Iris pigment epithelial cell (primary cell): ENCODE results near the gene NOTCH4.
A peak's percentile ranks its signal among the peaks of the same experiment; 100 is the strongest.
"Not testable (repeated sequence)": the region's sequence is repeated elsewhere in the genome, so short reads cannot be mapped to it uniquely, and the experiment has no call there.

Experiments
- DNase-seq: peaks from one replicate; pipeline ENCODE4 v3.0.0-alpha.2; 2011; ENCODE audit warnings: low read depth

Gene NOTCH4

DNA sequence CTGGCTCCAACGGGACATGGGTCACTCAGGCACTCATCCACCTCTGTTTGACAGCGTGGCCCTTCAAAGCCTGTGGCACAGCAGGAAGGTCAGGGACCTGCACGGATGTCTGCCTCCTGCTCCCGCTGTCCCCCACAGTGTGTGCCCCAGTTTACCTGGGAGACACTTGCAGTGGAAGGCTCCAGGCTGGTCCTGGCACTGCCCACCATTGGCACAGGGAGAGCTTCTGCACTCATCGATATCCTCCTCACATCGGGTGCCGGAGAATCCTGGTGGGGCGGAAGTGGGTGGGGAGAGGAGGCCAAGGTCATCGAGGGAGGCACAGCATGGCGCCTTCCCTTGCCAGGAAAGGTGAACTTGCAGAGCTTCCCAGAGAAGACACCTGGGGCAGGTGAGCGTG, 6.9 kb downstream of the NOTCH4 start:
- DNase-seq, result no peak

DNA sequence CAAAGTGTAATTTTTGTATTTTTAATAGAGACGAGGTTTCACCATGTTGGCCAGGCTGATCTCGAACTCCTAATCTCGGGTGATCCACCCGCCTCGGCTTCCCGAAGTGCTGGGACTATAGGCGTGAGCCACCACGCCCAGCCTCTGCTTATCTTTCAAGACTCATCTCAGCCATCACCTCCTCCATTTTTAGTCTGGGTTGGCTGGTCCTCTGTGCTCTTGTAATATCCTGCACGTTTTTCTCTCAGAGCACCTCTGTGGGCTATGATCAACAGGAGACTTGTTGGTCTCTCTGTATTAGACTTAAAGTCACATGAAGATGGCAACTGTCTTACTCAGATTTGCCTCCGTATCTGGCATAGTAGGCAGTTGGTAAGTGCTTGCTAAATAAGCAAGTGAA, 7.6 kb downstream of the NOTCH4 start:
- DNase-seq, result no peak

DNA sequence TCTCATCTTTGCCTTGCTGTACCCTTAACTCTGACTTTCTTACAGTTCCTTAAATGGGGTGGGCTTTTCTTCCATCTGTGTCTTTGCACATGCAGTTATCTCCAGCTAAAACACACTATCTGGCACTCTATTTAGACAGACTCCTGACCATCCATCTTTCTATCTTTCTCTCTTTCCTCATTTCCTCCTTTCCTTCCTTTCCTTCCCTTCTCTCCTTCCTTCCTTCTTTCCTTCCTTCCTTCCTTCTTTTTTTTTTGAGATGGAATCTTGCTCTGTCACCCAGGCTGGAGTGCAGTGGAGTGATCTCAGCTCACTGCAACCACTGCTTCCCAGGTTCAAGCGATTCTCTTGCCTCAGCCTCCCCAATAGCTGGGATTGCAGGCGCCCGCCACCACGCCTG, 8.2 kb downstream of the NOTCH4 start:
- no peak for DNase-seq

DNA sequence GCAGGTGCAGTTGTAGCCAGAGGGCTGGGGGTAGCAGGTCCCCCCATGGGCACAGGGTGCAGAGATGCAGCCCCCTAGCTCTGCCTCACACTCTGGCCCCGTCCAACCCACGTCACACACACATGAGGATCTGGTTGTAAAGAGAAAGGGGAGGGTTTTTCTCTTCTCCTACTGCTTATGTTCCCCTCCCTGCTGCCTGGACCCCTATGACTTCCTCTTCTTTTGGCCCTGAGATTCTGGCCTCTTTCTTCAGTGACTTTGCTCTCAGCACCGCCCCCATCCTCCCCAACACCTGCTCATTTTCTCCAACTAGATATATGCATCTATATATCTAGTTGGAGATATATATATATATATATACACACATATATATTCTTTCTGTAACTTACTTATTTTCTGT, 9.7 kb downstream of the NOTCH4 start:
- DNase-seq, result no peak

DNA sequence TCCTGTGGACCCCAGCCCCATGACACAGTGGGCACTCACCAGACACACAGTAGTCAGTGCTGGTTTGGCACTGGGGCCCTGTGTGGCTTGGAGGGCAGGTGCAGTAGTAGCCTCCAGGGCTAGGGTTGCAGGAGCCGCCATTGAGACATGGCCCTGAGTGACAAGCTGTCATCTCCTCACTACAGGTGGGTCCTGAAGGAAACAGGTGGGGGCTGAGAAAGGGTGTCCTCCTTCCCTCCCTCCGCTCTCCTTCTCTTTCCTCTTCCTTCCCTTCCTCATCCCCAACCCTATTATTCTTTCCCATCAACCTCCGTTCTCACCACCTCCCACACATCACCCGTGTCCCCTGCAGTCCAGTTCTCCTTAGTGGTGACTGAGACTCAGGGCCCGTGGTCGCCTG, 10.2 kb downstream of the NOTCH4 start:
- DNase-seq, result no peak

DNA sequence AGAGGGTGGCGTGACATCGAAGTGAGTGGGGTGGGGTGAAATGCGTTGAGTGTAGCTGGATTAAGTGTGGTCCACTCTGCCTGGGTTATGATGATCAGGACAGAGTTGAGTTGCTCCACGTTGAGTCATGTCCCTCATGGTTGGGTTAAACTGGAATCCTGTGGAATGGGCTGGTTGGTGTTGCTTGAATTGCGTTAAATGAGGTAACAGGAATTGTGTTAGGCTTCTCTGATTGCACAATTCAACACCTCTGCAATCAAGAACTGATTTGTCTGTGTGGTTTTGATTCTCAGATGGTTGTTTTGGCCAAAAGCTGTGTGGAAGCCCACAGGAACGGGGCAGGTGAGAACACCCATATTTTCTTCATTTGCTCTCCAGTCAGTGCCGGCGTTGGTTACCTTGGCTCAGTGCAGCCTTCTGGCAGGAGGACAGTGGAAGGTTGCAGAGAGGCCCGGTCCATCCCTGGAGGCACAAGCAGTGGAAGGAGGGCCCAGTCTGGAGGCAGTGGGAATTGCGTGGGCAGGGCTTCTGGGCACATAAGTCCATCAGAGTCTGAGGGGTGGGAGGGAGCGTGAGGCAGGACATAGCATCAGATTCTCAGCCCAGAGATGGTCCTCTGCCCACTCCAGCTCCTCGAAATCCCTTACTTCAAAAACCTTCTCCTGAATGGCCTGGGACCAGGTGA, 11.6 kb downstream of the NOTCH4 start:
- no peak for DNase-seq

DNA sequence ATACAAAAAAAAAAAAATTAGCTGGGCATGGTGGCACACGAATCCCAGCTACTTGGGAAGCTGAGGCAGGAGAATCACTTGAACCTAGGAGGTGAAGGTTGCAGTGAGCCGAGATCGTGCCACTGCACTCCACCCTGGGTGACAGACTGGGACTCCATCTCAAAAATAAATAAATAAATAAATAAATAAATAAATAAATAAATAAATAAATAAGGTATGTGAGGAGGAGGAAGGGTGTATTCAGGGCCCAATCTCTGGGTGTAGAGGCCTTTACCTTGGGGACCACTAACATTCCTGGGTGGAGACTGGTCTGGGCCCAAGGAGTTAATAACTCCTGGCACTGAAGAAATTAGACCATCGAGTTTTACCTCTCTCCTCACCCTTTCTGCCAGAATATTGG, 12.4 kb downstream of the NOTCH4 start:
- not testable (repeated sequence) for DNase-seq

DNA sequence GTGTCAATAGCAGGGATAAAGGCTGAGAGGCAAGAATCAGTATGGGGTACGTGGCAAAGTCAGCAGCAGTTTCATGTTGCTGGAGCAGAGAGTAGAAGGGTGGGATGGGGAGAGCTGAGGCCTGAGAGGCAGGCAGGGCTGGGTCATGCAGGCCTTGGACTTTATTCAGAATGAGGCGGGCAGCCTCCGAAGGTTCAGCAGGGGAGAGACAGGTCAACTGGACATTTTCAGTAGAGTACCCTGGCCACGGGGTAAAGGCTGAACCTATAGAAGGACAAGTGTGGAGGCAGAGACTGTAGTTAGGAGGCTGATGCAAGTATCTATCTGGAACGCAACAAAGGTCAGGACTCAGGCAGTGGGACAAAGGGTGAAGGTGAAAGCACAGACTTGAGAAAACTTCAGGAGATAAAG, 13.7 kb downstream of the NOTCH4 start:
- no peak for DNase-seq

DNA sequence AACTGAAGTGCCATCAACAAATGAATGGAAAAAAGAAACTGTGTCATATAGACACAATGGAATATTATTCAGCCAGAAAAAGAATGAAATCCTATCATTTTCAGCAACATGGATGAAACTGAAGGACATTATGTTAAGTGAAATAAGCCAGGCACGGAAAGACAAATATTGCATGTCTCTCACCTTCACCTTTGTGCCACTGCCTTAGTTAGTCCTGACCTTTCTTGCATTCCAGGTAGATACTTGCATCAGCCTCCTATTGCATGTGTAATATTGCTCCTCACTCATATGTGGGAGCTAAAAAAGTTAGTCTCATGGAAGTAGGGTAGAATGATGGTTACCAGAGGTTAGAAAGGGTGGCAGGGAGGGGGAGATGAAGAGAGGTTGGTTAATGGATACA, 14.9 kb downstream of the NOTCH4 start:
- DNase-seq, result no peak

DNA sequence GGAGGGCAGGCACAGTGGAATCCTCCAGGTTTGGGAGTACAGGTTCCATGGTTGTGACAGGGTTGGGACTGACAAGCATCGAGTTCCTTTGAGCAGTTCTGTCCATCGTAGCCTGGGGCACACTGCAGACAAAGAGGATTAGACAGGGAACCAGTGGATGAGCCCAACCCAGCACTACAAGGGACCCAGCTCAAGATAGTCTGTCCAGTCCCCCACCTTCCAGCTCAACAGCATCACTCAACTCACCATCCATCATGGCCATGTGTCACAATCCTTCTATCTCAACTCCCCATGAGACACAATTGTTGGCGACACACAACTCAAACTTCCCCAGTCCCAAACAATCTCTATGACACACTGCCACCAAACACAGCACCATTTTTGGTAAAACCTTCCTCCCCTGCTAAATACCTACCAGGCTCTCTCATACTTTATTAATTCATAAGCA, 19.6 kb downstream of the NOTCH4 start:
- DNase-seq, result no peak

DNA sequence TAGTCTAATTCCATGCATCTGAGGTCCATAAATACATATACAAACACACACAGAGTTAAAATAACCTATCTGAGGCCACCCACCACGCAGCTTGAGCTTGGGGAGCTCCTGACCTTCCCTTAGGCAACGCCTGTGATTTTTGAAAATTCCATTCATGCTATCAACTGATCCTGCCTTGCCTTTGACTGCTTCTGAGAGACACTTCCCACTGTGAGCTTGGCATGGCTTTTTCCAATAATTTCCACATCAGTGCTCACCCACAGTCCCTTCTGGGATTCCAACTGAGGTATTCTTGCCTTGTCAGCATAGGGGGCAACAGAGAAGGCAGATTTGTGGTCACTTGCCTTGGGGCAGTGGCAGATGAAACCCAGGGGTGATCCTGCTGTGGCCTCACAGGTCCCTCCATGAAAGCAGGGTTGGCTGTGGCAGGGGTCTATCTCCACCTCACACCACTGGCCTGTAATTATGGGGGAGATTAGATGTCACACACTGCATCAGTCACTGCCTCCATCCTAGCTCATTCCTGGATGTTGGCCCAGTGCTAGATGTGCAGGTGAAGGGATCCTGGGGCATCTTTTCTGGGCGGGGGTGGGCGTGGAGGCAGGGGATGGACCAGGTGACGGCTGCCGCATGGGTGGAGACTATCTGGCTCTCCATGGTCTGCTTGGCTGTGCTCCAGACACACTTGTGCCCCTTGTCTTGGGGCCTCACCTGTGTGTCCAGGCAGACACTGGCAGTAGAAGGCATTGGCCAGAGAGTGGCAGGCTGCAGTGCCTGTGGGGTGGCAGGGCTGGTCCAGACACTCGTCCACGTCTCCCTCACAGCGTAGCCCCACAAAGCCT, 20.2 kb downstream of the NOTCH4 start:
- no peak for DNase-seq

DNA sequence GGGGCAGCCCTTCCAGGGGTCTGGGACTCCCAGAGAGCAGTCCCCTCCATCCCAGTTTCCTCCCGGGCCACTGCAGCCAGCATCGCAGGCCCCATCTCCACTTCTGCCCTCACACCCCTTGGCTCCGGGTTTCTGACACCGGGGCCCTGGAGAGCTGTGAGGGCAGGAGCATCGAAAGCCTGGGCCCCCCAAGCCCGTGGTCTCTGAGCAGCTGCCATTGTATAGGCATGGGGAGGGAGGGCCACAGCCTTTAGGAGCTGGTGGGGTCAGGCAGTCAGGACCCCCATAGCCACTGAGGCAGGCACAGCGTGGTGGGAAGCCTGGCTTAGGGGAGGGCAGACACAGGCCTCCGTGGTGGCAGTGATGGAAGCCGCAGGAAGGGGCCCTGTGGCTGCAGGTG, 21.7 kb downstream of the NOTCH4 start:
- no peak for DNase-seq

DNA sequence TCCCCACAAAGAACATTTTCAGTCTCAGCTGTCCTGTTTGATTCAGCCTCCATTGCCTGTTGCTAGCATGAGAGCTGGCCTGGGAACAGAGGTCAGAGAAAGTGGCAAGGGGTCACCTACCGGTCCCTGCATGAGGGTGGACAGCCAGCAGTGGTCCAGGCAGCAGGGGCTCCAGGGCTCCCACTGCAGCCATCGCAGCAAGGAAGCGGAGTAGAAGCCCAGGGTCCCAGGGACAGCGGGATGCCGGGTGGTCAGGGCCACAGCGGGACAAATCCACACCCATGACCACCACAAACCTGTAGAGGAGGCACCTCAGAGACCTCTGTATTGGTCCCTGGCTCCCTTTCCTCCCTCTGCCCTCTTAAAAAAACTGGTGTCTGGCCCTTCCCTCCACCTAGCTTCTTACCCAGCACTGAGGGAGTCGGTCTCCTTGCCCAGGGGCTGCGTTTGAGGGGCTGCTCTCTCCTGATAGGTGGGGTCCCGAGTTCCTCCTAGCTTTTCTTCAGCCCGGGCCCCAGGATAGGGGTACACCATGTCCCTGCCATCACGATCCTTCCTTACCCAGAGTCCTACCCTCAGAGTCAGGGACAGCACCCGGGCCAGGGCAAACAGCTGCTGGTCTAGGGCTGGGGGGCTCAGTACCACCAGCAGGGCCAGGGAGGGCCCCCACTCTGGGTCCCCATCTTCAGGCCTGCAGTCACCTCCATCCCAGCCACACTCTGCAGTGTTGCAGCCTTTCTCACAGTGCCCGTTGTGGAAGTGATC, 23.0 kb downstream of the NOTCH4 start:
- DNase-seq, result no peak

DNA sequence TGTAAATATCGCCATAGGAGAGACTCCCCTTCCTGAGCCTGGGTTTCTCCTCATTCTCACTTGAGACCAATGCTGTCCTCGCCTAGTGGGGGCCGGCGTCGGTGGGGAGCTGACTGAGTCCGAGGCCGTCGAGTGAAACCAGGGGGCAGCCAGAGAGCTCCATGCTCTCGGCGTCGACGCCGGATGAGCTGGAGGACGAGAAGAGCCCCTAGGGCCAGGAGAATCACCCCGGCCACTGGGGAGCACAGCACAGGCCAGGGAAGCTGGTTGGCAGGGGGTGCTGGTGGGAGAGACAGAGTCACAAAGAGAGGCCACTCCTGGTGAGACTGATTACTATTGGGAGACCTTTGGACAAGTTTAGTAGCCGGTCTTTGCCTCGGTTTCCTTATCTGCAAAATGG, 25.0 kb downstream of the NOTCH4 start:
- DNase-seq, result no peak

DNA sequence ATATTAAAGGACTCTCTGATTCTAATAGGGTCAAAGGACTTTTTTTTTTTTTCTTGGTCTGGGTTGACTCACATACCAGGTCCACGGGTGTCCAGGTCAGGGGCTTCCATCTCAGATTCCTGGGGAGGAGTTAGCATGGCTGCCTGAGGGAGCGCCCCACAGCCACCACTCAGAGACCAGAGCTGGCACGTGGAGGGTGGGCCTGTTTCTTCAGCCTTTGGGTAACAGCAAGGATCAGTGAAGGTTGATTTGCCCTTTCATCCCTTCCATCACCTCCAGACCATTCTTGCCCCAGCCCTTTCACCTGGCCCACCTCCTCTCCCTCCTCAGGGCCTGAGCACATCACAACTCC, 25.5 kb downstream of the NOTCH4 start:
- no peak for DNase-seq

DNA sequence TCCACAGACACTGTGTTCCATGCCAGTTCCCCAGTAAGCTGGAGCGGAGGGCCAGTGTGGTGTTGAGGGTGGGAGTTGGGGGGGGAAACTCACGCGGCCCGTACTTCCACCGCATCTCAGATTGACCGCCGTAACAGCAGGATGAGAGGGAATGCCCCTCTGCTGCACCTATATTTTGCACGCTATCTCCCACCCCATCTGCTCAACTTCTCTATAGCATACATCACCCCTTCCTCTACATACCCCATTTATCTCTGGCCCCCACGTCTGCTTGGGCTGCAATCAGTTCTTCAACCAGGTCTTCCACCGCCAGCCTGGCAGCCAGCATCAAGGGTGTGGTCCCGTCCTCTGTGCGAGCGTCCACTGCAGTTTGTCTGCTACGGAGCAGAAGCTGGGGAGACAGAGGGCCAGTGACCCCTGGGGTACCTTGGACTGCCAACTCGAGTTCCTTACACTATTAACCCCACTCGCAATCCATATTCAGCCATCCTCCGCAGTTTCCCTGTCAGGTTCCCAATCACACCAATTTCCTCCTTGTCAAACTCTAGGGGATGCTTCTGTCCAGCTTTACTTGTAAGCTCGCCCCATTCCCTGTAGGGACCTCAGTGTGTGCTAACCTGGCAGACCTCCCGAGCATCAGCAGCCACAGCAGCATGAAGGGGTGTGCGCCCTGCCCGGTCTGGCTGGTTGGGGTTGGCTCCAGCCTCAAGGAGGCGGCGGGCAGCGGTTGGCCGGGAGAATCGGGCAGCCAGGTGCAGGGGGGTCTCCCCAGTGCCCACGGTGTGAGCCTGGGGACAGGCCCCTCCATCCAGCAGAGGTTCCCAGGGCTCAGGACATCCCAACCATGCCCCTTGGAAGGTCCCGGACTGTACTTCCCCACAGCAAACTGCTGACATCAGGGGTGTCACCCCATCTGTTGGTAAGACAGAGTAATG, 26.9 kb downstream of the NOTCH4 start:
- peak; percentile 21 for DNase-seq

DNA sequence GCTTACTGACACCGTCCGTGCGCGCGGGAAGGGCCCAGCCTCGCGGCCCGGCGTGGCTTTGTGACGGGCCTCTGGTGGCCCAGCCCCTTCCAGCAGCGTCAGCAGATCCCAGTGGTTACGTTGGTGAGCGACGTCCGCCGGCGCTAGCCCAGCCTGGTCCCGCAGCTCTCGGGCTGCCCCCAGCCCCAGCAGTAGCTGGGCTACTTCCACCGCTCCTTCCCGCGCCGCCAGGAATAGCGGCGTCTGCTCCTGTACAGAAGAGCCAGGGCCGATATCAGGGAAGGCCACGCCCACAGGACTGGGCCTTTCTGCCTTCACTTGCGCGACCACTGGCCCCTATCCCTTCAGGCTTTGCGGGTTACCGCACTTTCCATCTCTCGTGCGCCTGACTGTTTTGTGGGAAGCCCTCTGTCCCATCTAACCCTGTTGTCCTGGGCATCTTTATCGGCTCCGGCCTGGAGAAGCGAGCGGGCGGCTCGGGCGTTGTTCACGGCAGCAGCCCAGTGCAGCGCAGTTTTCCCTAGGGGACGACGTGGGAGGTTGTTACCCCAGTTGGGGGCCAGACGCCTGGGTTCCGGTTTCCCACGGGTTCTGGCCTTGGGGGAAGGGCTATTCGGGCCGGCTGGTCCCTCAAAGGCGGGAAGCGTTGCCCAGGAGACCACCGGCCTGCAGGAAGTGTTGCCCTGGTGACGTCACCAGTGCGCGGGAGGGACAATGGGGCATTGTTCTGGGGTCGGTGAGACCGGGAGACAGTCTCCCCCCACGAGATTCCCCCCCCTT, 27.8 kb downstream of the NOTCH4 start:
- peak; percentile 74 for DNase-seq

DNA sequence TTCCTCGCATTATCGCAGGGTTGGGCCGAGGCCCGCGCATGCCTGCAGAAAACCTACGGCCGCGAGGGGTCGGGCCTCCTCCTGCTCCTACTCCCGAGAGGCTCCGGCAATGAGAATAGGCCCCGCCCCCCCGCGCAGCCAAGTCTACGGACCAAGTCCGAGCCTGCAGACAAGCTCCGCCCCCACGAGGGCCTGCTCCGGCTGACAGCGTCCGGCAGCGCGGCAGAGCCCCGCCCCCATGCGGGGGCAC, 28.3 kb downstream of the NOTCH4 start:
- peak; percentile 100 for DNase-seq

DNA sequence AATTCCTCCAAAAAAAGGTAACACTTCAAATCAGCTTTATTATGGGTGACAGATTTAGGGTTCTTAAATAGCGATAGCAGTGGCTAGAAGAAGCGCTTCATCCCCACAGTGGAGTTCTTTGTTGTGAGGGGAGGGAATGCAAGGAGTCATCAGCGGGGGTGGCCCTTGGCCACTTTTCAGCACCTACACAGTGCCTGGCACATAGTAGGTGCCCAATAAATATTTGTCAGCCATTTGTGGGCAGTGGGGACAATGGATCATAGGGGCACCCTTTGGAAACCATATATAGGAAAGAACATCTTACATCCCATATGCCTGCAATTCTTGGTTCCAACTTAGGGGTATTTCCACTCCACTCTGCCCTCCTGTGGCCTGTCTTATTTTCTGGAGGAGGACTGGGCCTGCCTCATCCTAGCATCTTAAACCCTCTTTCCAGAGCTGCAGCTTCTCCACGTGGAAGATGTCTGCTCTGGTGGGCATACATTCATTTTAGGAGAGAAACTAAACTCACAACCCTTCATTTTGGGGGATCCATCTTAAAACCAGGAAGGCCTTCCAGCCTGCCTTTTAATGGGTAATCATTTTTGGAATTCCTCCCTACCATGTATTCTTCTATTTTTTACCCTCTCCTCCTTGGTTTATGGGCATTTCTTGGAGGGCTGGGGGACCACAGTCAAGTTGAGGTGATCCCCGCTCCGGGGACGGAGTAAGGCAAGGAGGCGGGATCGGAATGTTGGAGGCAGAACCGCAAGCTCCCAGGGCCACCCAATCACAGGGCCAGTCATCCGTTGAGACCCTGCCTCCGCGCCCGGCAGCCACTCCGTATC, 28.8 kb downstream of the NOTCH4 start:
- DNase-seq, result peak; percentile 69

DNA sequence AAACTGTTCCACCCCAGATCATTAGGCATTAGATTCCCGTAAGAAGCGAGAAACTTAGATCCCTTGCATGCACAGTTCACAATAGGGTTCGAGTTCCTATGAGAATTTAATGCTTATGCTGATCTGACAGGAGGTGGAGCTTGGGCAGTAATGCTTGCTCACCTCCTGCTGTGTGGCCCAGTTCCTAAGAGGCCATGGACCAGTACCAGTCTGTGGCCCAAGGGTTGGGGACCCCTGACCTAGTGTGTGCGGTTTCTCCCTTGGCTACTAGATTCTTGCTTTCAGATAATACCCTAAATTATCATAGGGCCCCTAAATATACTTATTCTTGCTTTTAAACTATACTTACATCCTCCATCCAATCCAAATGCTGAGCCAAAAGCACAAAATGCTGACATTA, 29.5 kb downstream of the NOTCH4 start:
- DNase-seq, result no peak
